H1 (cell line): ENCODE results near the gene DDX11. TPM values are rescaled to one million over a fixed set of nuclear protein-coding genes. Genes with fewer than 3 reads are reported as not detected.
A peak's percentile ranks its signal among the peaks of the same experiment; 100 is the strongest.
"Not testable (repeated sequence)": the region's sequence is repeated elsewhere in the genome, so short reads cannot be mapped to it uniquely, and the experiment has no call there.

Experiments used
- CTCF ChIA-PET: fragments of 300-600 bp; sonication (Branson Sonifier 250); formaldehyde crosslinking; loops from one replicate; lab custom pipeline; 2021; ENCODE audit not compliant: partially characterized antibody; lab: Charles Lee
- POLR2A ChIA-PET: fragments of 300-600 bp; sonication (Branson Sonifier 250); formaldehyde crosslinking; loops from one replicate; lab custom pipeline; 2021; ENCODE audit warnings: inconsistent platforms; ENCODE audit not compliant: partially characterized antibody; lab: Charles Lee
- DNase-seq, 2 experiments: peaks; one replicate each; pipeline versions ENCODE4 v3.0.0 to v3.0.0-alpha.2; 2010 to 2022; ENCODE audit warnings: low spot score in 2 of 2, low read depth in 1 of 2, mixed read lengths in 1 of 2
- FAIRE-seq: peaks from 2 replicates; lab custom pipeline; 2011; peaks lifted over from hg19 to GRCh38; lab: Jason Lieb, UNC
- H2AFZ ChIP-seq: 2 replicates; pipeline ENCODE4 v1.8.1; 2012; ENCODE audit warnings: low read length, inconsistent platforms
- H2AK5ac ChIP-seq: 2 replicates; pipeline ENCODE4 v1.6.1; 2013; ENCODE audit warnings: low read depth, low read length
- H2BK120ac ChIP-seq: replicated peaks from 2 replicates; pipeline ENCODE3; 2013; ENCODE audit warnings: low read depth, low read length, inconsistent platforms
- H2BK12ac ChIP-seq: 2 replicates; pipeline ENCODE4 v1.6.1; 2013; ENCODE audit warnings: low read depth, low read length
- H2BK15ac ChIP-seq: 2 replicates; pipeline ENCODE4 v1.6.1; 2013; ENCODE audit warnings: low read length
- H2BK20ac ChIP-seq: 2 replicates; pipeline ENCODE4 v1.6.1; 2013; ENCODE audit warnings: low read length
- H2BK5ac ChIP-seq: 2 replicates; pipeline ENCODE4 v1.6.1; 2013; ENCODE audit warnings: low read depth, low read length
- H3K14ac ChIP-seq: 2 replicates; pipeline ENCODE4 v1.6.1; 2013; ENCODE audit warnings: inconsistent platforms; ENCODE audit not compliant: insufficient read length
- H3K18ac ChIP-seq: 2 replicates; pipeline ENCODE4 v1.6.1; 2013; ENCODE audit warnings: low read length; ENCODE audit errors: extremely low read depth
- H3K23ac ChIP-seq: 2 replicates; pipeline ENCODE4 v1.6.1; 2013; ENCODE audit warnings: inconsistent platforms; ENCODE audit not compliant: insufficient read length
- H3K23me2 ChIP-seq: 2 replicates; pipeline ENCODE4 v1.6.1; 2013; ENCODE audit warnings: low read depth, low read length
- H3K27ac ChIP-seq: 2 replicates; pipeline ENCODE4 v1.6.1; 2011; ENCODE audit warnings: low read depth, low read length, inconsistent platforms
- H3K27me3 ChIP-seq, 4 experiments: replicated peaks in 1 of 4; 1 replicate in 1 of 4; 2 replicates in 3 of 4; pipeline versions ENCODE4 v1.6.1 to v1.8.1; 2011 to 2013; ENCODE audit warnings: low read length in 3 of 4, mild to moderate bottlenecking in 3 of 4, inconsistent platforms in 2 of 4, mixed read lengths in 2 of 4, moderate library complexity in 1 of 4; ENCODE audit not compliant: control insufficient read depth in 3 of 4, insufficient read depth in 3 of 4; ENCODE audit errors: extremely low read depth in 1 of 4
- H3K36me3 ChIP-seq, 4 experiments: 2 replicates each; pipeline versions ENCODE4 v1.6.1 to v1.8.1; 2011 to 2013; ENCODE audit warnings: mild to moderate bottlenecking in 4 of 4, low read length in 3 of 4, moderate library complexity in 2 of 4, control low read depth in 1 of 4, inconsistent platforms in 1 of 4; ENCODE audit not compliant: insufficient read depth in 4 of 4, control insufficient read depth in 2 of 4
- H3K4ac ChIP-seq: replicated peaks from 2 replicates; pipeline ENCODE3; 2013; ENCODE audit warnings: low read length, low read depth, mixed read lengths, inconsistent platforms; ENCODE audit not compliant: insufficient read length
- H3K4me1 ChIP-seq, 4 experiments: replicated peaks in 1 of 4; 1 replicate in 1 of 4; 2 replicates in 3 of 4; pipeline versions ENCODE4 v1.6.1 to v1.8.1; 2011 to 2013; ENCODE audit warnings: low read length in 3 of 4, inconsistent platforms in 2 of 4, mixed read lengths in 1 of 4; ENCODE audit not compliant: insufficient read depth in 4 of 4, control insufficient read depth in 3 of 4
- H3K4me2 ChIP-seq, 2 experiments: 2 replicates each; pipeline versions ENCODE4 v1.6.1 to v1.8.1; 2011 to 2013; ENCODE audit warnings: low read depth in 2 of 2, low read length in 2 of 2, control low read depth in 1 of 2, inconsistent platforms in 1 of 2, mild to moderate bottlenecking in 1 of 2; ENCODE audit not compliant: insufficient read depth in 1 of 2
- H3K4me3 ChIP-seq, 4 experiments: fragments of 200-600, 300-600 bp in 1 of 4; sonication (generic), shearing (Covaris generic), sonication (Bioruptor Twin) in 1 of 4; 2 replicates each; pipeline versions ENCODE4 v1.5.1 to v1.8.1; 2011 to 2016; ENCODE audit warnings: low read length in 4 of 4, low read depth in 3 of 4, control low read depth in 2 of 4, inconsistent platforms in 2 of 4, mild to moderate bottlenecking in 2 of 4, mixed read lengths in 1 of 4, moderate library complexity in 1 of 4; ENCODE audit not compliant: insufficient read depth in 2 of 4; ENCODE audit errors: extremely low read depth in 1 of 4
- H3K56ac ChIP-seq: replicated peaks from 2 replicates; pipeline ENCODE3; 2013; ENCODE audit warnings: low read depth, mild to moderate bottlenecking, mixed read lengths, low read length, inconsistent platforms; ENCODE audit not compliant: insufficient read length
- H3K79me1 ChIP-seq: 2 replicates; pipeline ENCODE4 v1.6.1; 2013; ENCODE audit warnings: low read depth, low read length, control low read depth
- H3K79me2 ChIP-seq, 2 experiments: 2 replicates each; pipeline versions ENCODE4 v1.6.1 to v1.8.1; 2012 to 2013; ENCODE audit warnings: low read length in 2 of 2, mild to moderate bottlenecking in 2 of 2, inconsistent platforms in 1 of 2; ENCODE audit not compliant: insufficient read depth in 2 of 2, control insufficient read depth in 1 of 2
- H3K9ac ChIP-seq, 4 experiments: replicated peaks in 1 of 4; 1 replicate in 1 of 4; 2 replicates in 3 of 4; pipeline versions ENCODE4 v1.6.1 to v1.8.1; 2011 to 2013; ENCODE audit warnings: low read depth in 3 of 4, low read length in 3 of 4, control low read depth in 2 of 4, mild to moderate bottlenecking in 2 of 4, moderate library complexity in 2 of 4, inconsistent platforms in 1 of 4; ENCODE audit errors: extremely low read depth in 1 of 4
- H3K9me3 ChIP-seq, 2 experiments: 2 replicates each; pipeline versions ENCODE4 v1.6.1 to v1.8.1; 2012 to 2013; ENCODE audit warnings: mild to moderate bottlenecking in 2 of 2, moderate library complexity in 2 of 2, control low read depth in 1 of 2, inconsistent platforms in 1 of 2, low read depth in 1 of 2, low read length in 1 of 2, mixed read lengths in 1 of 2; ENCODE audit not compliant: insufficient read depth in 2 of 2
- H4K20me1 ChIP-seq, 2 experiments: replicated peaks in 1 of 2; 2 replicates each; pipeline versions ENCODE3 to v1.8.1; 2011 to 2013; ENCODE audit warnings: inconsistent platforms in 2 of 2, low read length in 2 of 2, mild to moderate bottlenecking in 1 of 2; ENCODE audit not compliant: insufficient read depth in 2 of 2, control insufficient read depth in 1 of 2
- H4K5ac ChIP-seq: 2 replicates; pipeline ENCODE4 v1.6.1; 2013; ENCODE audit warnings: low read length, low read depth, mixed read lengths, inconsistent platforms; ENCODE audit not compliant: insufficient read length
- H4K8ac ChIP-seq: 2 replicates; pipeline ENCODE4 v1.8.0; 2013; ENCODE audit warnings: mild to moderate bottlenecking, moderate library complexity, low read length, inconsistent platforms; ENCODE audit not compliant: insufficient read depth; ENCODE audit errors: extremely low read depth
- H4K91ac ChIP-seq: replicated peaks from 2 replicates; pipeline ENCODE3; 2013; ENCODE audit warnings: low read length, mixed read lengths, inconsistent platforms; ENCODE audit not compliant: insufficient read length
- WGBS, 2 experiments: shearing (Covaris generic) in 1 of 2; methylation state at CpG; one replicate each; pipeline versions ENCODE4 v1.1.6 to v1.1.7; 2013 to 2015; ENCODE audit warnings: low lambda C conversion rate in 2 of 2, mixed read lengths in 2 of 2, inconsistent platforms in 1 of 2, low coverage in 1 of 2, missing lambda C conversion rate in 1 of 2; ENCODE audit not compliant: insufficient replicate concordance in 2 of 2, insufficient coverage in 1 of 2, insufficient read length in 1 of 2; ENCODE audit errors: extremely low coverage in 1 of 2, missing lambda C conversion rate in 1 of 2; 5-methylcytosine and 5-hydroxymethylcytosine counted together
- polyA plus RNA-seq, 7 experiments: library from polyadenylated mRNA; depleted of rRNA in 3 of 7; stranded (reverse) in 5 of 7; unstranded in 2 of 7; fragments of >200 nt in 5 of 7; fragments of 200-250 nt in 2 of 7; gene quantifications; 1 replicate in 5 of 7; 2 replicates in 1 of 7; 4 replicates in 1 of 7; pipeline versions ENCODE4 v1.2.1 to v1.2.3, GENCODE V29; 2011 to 2013; ENCODE audit warnings: missing spikeins in 2 of 7, mixed read lengths in 2 of 7
- total RNA-seq: library from RNA; stranded (reverse); fragmentation: NEBNext Ultra II Directional; extraction: Animal tissue kit (Norgen Biotek cat#: 25700); gene quantifications from 2 replicates; pipeline ENCODE4 v1.2.1, GENCODE V29; 2021

Gene DDX11
- total and polyA plus RNA-seq, 2 of the 8 experiments (the other 6 are each of a cell fraction or from before 2014, with no cell fraction given) = 61.6 to 141 TPM

DNA sequence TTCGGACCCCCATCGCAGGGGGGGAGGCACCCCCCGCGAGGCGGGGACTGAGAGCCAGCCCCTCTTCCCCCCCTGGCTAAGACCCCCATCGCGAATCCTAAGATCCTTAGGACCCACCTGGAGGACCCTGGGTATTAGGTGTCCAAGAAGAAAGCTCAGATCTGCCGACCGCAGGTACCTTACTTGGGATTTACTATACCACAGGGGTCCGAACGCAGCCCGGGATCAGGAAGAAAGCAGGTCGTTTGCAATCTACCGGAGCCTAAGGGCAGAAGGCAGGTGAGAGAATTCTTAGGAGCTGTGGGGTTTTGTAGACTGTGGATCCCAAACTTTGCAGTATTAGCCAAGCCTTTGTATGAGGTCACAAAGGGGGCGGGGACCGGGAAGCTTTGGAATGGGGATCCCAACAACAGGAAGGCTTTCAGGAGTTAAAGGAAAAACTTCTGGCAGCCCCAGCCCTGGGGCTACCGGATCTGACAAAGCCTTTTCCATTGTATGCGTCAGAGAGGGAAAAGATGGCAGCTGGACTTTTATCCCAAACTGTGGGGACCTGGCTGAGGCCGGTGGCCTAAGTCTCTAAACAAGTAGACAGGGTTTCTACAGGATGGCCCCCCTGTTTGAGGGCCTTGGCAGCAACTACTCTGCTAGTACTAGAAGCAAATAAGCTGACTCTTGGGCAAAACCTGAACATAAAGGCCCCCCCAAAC is 47.5 kb downstream of the DDX11 start:
- H2BK15ac ChIP-seq, H3K79me1 ChIP-seq, H4K91ac ChIP-seq, H3K79me2 ChIP-seq, H2BK20ac ChIP-seq, H2BK5ac ChIP-seq, H3K4ac ChIP-seq, H2BK12ac ChIP-seq, H3K4me1 ChIP-seq, FAIRE-seq, H3K36me3 ChIP-seq, H3K27ac ChIP-seq, H3K18ac ChIP-seq, H2AFZ ChIP-seq, H2BK120ac ChIP-seq, H3K56ac ChIP-seq, H4K20me1 ChIP-seq, H4K5ac ChIP-seq, H3K9me3 ChIP-seq, H4K8ac ChIP-seq, H3K9ac ChIP-seq, H3K14ac ChIP-seq, H3K23ac ChIP-seq, H2AK5ac ChIP-seq: not testable (repeated sequence)
- Histone ChIP-seq H3K4me3 (peak overlapping the region; percentile 9 to 60 (median 18); a peak in 5 of 8 replicates), H3K23me2 (peaks cover 11% of the 10 kb centered on the region; the same call in 1 of the 2 replicates), H3K4me2 (peak overlapping the region; percentile 71 to 73), H3K27me3 (peaks cover 18 to 33% (median 31%) of the 10 kb centered on the region in 4 experiments)
- 15% methylated on average over 12 of the region's 19 CpGs; no CpG with 5 or more reads in 1 of the 2 experiments for WGBS, 2 experiments
- POLR2A ChIA-PET = interaction anchor here (0.6 to 1.0 kb wide), 6 partner anchors 81 to 1581 kb away, joined by 3 to 6 read pairs (median 3); no protein-coding TSS in a partner anchor
- peak in 1 of 2 experiments; percentile 60 for DNase-seq
- CTCF ChIA-PET = interaction anchor here (0.6 to 1.1 kb wide), 6 partner anchors 24 to 540 kb away, joined by 3 to 6 read pairs (median 3); no protein-coding TSS in a partner anchor
